ENCODE measurements around the gene PPP1R16B.
"Not testable (repeated sequence)": the region's sequence is repeated elsewhere in the genome, so short reads cannot be mapped to it uniquely, and the experiment has no call there.

Gene PPP1R16B

GRCh38 chr20:38855356-38855755 lies 49.9 kb downstream of the PPP1R16B start:
- DNase-seq = no peak

- no peak for DNase-seq
Observed at GRCh38 chr20:38856570-38856969, 51.1 kb downstream of the PPP1R16B start.

- no peak for DNase-seq
Observed at GRCh38 chr20:38857703-38858102, 52.2 kb downstream of the PPP1R16B start.

GRCh38 chr20:38859070-38859690 lies 53.7 kb downstream of the PPP1R16B start:
- no peak for DNase-seq

- not testable (repeated sequence) for DNase-seq
Observed at GRCh38 chr20:38859857-38860256, 54.4 kb downstream of the PPP1R16B start.

GRCh38 chr20:38861071-38861401 lies 55.5 kb downstream of the PPP1R16B start:
- no peak for DNase-seq

- DNase-seq = no peak
Observed at GRCh38 chr20:38862226-38862625, 56.7 kb downstream of the PPP1R16B start.

- no peak for DNase-seq
Observed at GRCh38 chr20:38863024-38863851, 57.7 kb downstream of the PPP1R16B start.

- no peak for DNase-seq
Observed at GRCh38 chr20:38864662-38865061, 59.2 kb downstream of the PPP1R16B start.

GRCh38 chr20:38866265-38867061 lies 61.0 kb downstream of the PPP1R16B start:
- DNase-seq = no peak

- no peak for DNase-seq
Observed at GRCh38 chr20:38867062-38867359, 61.5 kb downstream of the PPP1R16B start.

- DNase-seq = no peak
Observed at GRCh38 chr20:38870733-38871559, 65.4 kb downstream of the PPP1R16B start.

- DNase-seq = no peak
Observed at GRCh38 chr20:38871560-38871953, 66.1 kb downstream of the PPP1R16B start.

GRCh38 chr20:38872036-38872435 lies 66.5 kb downstream of the PPP1R16B start:
- no peak for DNase-seq

- no peak for DNase-seq
Observed at GRCh38 chr20:38872491-38873049, 67.1 kb downstream of the PPP1R16B start.

- no peak for DNase-seq
Observed at GRCh38 chr20:38873050-38873581, 67.6 kb downstream of the PPP1R16B start.

- DNase-seq = no peak
Observed at GRCh38 chr20:38874460-38875174, 69.1 kb downstream of the PPP1R16B start.

GRCh38 chr20:38875175-38875993 lies 69.9 kb downstream of the PPP1R16B start:
- no peak for DNase-seq

GRCh38 chr20:38877483-38877882 lies 72.0 kb downstream of the PPP1R16B start:
- DNase-seq = no peak

- no peak for DNase-seq
Observed at GRCh38 chr20:38878866-38879265, 73.4 kb downstream of the PPP1R16B start.
